ENCODE measurements around the gene PARVB. TPM values are rescaled to one million over a fixed set of nuclear protein-coding genes. Genes with fewer than 3 reads are reported as not detected.

The PARVB gene
- total RNA-seq, 2 donors from 2014 or later = 95.5 to 113 TPM

DNA sequence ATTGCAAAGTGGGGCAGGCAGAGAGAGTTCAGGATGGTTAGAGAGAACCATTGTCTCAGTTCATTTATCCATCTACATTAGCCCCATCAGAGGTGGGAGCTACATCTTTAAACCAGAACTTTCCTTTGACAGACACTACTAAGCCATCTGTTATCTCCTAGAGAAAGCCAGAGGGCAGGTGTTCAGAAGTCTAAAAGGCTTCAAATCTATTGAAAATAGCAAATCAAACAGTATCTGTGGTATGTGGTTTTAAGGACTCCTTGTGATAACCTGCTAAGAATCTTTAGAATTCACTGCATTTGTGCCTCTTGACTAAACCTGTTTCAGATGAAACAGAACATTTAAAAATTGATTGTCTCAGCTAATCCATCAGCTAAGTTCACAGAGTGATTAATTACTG is 112.7 kb downstream of the PARVB start:
- no peak for ATAC-seq
- DNase-seq = no peak
- intact Hi-C loops (cut with DNase I) = no loop called here

DNA sequence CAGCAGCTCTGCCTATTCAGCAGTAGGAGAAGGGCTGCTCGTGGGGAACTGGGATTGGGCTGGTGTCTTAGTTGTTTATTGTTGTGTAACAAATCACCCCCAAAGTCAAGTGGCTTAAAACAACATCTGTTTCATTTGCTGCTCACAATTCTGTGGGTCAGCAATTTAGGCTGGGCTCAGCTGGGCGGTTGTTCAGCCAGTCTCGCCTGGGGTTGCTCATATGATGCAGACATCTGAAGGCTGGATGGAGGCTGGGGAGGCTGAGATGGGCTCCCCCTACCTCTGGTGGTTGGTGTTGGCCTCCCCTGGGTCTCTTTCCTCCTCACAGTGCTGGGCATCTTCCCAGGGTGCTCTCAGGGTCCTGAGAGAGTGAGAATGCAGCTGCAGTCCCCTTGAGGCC is 113.3 kb downstream of the PARVB start:
- no peak for DNase-seq
- no peak for ATAC-seq
- intact Hi-C loops (cut with DNase I) = no loop called here

DNA sequence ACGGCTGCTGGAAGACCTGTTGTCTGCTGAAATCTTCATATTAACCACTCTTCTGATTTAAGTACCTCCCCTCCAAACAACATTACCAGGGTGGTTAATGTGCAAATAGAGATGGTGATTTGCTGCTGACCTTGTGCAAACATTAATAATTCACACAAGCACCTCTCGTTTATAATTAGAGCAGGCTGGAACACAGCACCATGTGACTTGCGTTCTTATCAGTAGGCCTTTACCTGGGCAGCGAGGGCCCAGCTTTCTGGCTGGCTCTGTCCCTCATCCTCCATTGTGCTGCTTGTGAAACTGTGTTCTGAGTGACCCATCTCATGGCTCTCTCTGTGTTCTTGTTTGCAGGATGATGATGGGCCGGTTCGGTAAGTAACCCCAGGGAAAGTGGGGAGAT is 115.7 kb downstream of the PARVB start:
- no peak for DNase-seq
- ATAC-seq = no peak
- intact Hi-C loops (cut with DNase I) = no loop called here

DNA sequence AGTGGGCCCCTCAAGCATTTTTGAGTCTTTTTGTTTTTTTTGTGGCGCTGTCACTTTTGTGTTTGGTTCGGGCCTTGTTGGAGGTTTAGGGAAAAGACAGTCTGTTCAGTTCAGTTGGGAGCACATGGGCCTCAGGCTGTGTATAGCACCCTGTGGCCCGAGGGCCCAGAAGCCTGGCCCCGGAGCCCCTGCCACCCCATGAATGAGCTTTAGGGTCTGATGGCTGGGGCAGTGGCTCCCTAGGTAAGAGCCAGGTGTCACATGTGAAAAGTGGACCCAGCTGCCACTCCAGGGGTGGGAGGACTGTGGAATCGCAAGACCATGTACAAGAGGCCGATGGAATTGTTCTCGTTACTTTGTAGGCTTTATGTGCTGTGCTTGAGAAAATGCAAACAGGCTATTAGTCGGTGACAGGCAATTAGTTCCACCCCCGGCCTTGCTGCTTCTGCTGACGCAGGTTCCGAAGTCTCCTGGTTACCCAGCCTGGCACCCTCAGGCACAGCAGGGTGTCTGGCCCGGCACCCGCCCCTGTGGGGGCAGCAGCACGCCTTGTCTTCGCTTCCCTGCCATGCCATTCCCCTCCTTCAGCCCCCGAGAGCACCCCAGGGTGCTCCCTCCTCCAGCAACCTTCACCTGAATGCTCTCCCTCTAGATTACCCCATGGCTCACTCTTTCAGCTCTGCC is 118.5 kb downstream of the PARVB start:
- DNase-seq = no peak
- intact Hi-C loops (cut with DNase I) = no loop called here
- no peak for ATAC-seq

DNA sequence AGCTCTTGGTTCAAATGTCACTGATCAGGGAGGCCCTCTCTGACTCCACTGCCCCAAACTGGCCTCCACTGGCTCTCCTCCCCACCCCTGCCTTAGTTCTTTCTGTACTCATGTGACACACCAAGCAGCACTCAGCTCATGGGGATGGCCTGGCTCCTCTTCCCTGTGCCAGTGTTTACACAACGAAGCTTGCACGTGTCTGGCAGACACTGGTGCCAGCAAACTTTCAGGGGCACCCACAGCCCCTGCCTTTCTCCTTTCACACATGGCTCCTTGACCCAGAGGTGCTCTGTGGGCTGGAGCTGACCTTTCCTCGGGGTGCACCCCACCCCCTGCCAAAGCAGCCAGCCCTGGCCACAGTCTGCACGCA is 119.0 kb downstream of the PARVB start:
- ATAC-seq = no peak
- DNase-seq = no peak
- intact Hi-C loops (cut with DNase I) = no loop called here

DNA sequence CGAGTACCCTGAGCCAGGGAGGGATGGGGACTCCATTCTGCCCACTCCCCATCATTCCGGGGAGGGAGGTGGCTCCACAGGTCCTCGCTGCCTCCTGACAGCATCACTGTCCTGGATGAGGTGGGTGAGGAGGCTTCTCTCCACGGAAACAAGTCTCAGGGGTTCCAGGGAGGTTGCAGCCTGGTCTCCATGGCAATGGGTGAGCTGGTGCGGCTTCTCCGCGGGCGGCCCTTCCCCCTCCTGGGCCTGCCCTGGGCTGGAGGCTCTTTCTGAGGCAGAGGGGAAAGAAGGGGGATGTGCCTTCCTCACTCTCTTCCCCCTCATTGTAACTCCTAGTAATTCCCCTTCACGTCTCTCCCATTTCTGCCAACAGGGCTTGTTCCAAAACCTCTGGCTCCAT is 119.5 kb downstream of the PARVB start:
- intact Hi-C loops (cut with DNase I) = no loop called here
- DNase-seq (no peak), ATAC-seq (no peak)

DNA sequence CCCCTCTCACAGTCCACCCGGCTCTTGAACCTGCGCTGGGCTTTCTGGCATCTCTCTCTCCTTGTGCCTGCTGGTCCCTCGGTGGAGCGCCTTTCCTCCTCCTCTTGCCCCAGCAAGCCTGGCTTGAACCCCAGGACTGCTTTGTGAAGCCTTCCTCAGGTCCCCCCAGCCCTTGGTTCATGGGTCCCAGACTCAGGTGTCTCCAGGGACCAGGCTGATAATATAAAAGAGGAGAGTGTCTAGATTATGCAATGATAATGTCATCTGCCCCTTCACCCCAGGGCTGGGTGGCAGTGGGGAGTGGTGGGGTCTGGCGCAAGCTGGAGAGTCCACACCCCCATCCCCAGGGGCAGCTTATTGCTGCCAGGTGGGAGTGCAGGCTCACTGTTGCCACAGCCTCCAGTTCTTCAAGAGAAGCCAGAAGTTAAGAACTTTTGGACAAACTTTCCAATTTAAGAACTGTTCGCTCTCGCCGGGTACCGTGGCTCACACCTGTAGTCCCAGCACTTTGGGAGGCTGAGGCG is 120.0 kb downstream of the PARVB start:
- DNase-seq (no peak), ATAC-seq (no peak)
- intact Hi-C loops (cut with DNase I) = no loop called here

DNA sequence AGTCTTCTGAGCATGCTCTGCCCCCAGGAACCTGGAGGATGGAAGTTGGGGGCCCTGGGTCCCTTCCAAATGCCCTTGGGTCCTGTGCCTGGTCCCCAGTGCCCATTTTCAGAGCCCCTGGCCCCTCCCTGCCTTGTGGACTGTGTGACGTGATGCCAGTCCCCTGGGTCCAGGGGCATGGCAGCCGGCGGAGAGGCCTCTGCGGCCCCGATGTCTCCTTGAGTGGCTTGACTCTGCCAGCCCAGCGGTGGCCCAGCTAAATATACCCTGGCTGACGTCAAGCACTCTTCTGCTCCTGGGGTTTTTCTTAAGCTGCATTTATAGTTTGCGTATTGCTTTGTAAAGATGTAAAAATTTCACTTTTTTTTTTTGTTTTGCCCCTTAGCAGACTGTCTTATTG is 121.4 kb downstream of the PARVB start:
- DNase-seq (peak; percentile 45), ATAC-seq (peak; percentile 65 to 82)
- intact Hi-C loops (cut with DNase I) = no loop called here

DNA sequence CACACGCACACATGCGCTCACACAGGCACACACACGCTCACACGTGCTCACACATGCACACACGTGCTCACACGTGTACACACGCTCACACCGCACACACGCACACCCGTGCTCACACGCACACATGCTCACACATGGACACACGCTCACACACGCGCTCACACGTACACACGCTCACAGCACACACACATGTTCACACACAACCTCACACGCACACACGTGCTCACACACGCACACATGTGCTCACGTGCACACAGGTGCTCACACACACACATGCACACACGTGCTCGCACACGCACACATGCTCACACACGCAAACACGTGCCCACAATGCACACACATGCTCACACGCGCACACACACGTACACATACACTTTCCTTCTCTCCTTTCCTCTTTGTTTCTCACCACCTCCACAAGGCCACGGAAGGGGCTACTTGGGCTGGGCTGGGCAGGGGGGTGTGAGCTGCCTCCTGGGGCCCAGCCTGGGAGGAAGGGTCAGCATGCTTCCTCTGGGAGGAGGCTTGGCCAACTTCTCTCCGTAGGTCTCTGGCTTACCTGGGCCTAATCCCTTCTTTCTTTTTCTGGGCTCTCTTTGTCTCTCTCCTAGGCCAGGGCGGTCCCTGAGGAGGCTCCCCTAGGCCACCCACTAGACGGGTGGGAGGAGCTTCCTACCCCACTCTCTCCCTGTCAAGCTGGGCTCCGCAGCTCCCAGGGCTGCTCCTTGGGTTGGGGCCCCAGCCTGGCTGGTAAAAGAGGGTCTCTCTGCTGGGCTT is 122.2 kb downstream of the PARVB start:
- ATAC-seq (no peak), DNase-seq (no peak)
- intact Hi-C loops (cut with DNase I) = no loop called here

DNA sequence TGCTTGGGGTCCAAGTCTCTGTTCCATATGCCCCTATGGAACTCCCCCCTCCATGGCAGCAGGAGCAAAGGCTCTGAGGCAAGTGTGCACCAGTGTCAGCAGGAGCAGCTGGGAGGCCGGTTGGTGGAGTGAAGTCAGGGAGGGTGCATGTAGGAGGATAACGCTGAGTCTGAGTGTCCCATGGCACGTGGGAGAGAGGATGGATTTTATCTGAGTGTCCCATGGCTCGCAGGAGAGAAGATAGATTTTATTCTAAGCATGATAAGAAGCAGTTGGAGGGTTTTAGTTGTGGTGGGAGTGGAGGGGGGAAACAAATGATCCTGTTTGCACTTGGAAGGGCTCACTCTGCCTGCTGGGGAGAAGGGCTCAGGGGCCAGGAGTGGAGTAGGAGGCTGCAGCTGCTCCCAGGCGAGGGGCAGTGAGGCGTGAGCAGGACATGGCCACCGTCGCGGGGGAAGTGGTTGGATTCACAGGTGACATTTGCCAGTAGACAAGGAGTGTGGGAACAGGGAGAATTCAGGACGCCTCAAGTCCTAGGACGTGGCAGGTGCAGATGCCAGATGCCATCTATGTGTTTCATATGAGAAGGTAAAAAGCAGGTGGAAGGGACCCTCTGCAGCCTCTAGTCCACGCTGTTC is 123.0 kb downstream of the PARVB start:
- ATAC-seq (no peak), DNase-seq (no peak)
- intact Hi-C loops (cut with DNase I) = no loop called here

DNA sequence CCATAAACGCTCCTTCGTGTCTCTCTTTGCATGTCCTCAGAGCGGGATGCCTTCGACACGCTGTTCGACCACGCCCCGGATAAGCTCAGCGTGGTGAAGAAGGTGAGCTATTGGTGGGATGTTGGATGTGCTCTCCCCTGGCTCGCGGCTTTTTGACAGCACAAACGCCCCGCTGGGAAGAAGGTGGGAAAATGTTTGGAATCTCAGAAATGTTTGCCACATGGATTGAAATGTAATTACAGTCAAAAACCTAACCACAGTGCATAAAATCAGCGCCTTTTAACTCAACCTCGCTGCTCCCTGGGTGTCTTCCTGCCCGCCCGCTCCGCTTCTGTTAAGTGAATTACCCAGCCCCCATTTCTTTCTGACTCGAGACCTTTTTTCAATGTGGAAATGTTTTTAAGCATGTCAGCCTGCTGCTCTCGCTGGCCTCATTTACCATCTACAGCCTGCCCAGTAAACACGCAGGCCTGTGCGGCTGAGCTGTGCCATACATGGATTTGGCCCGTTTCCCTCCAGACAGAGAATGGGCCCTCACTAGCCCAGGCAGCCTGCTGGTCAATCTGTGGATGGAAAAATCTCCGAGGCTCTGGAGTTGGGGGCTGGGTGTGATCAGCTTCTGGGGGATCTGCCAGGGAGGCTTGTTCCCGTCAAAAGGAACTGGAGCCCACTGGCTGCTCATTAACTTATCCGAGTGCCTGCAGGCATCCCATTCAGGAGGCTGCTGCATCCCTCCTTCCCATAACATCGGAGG is 123.9 kb downstream of the PARVB start:
- DNase-seq (no peak), ATAC-seq (no peak)
- intact Hi-C loops (cut with DNase I) = no loop called here

DNA sequence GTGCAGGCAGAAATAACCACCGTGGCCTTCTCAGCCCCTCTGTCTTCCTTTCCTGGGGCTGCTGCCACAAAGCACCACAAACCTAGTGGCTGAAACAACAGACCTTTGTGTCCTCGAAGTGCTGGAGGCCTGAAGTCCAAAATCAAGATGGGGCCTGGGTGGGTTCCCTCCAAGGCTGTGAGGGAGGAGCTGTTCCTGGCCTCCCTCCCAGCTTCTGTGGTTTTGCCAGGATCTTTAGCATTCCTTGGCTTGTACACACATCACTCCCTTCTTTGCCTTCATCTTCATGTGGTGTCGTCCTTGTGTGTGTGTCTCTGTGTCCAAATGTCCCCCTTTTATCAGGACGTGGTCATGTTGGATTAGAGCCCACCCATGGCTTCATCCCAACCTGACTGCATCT is 127.6 kb downstream of the PARVB start:
- intact Hi-C loops (cut with DNase I) = no loop called here
- DNase-seq (no peak), ATAC-seq (peak in 1 of 2 donors; percentile 49)

DNA sequence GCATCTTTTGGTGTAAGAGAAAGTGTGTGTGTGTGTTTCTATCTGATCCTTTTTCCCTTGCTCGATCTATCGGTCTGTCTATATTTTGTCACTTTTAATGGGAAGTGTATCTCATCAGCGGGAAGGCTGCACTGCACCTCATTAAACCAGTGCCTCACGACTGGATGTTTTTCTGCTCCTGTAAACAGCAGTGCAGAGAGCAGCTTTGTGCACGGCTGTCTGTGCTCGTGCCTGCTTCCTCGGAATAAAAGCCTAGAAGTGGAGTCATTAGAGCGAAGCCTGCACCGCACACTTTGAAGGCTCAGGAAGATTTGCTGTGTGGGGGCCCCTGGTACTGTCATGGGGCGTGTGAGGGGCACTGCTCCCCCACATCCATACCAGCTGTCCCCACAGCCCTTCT is 129.6 kb downstream of the PARVB start:
- intact Hi-C loops (cut with DNase I) = no loop called here
- DNase-seq (no peak), ATAC-seq (no peak)

DNA sequence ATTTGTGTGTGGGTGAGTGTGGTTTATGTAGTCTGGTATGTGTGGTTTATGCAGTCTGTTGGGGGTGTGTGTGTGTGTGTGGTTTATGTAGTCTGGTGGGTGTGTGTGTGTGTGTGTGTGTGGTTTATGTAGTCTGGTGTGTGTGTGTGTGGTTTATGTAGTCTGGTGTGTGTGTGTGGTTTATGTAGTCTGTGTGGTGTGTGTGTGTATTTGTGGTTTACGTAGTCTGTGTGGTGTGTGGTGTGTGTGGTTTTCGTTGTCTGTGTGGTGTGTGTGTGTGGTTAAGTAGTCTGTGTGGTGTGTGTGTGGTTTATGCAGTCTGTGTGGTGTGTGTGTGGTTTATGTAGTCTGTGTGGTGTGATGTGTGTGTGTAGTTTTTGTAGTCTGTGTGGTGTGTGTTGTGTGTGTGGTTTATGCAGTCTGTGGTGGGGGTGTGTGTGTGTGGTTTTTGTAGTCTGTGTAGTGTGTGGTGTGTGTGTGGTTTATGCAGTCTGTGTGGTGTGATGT is 130.4 kb downstream of the PARVB start:
- ATAC-seq = no peak
- DNase-seq = no peak
- intact Hi-C loops (cut with DNase I) = no loop called here

DNA sequence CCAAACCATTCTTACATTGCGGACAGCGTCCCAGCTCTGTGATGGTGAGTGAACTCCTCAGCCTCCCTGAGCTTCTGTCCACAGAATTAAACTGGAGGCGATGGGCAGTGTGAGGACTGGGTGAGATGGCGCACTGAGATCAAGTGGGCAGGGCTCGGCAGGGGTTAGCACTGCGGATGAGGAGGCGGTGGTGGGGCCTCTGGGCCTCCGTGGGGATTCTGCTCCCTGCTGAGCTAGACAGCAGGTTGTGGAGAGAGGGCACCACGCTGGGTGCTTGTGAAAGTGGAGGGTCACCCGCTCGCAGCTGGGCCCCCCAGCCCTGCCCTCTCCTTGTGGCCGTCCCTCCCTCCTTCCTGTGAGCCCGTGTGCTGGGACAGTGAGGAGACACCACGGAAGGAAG is 131.0 kb downstream of the PARVB start:
- intact Hi-C loops (cut with DNase I) = no loop called here
- DNase-seq (no peak), ATAC-seq (no peak)

DNA sequence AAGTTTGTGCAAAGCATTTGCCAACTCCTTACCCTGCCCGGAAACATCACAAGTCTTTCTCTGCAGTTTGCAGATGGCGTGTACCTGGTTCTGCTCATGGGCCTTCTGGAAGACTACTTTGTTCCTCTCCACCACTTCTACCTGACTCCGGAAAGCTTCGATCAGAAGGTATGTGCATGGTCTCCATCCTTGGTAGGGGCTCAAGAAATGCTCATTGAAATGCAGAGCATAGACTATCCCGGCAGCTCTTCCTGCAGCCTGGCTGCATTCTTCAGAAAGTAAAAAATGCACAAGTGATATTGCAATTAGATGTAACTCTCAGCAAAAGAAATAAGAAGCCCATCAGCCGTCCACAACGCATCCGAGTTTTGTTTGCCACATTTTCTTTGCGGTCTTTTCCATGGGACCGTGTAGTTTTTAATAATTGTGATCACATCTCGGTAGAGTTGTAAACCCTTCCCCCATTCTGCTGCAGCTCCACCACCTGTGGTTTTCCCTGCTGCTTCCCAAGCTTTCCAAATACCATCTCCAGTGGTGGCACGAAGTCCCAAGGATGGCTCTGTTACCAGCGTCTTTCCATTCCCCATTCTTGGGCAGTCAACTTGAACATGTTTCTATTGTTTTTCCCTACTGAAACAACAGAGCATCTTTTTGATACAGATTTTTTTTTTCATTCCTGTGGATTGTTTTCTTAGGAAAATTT is 134.0 kb downstream of the PARVB start:
- intact Hi-C loops (cut with DNase I) = no loop called here
- ATAC-seq = no peak

DNA sequence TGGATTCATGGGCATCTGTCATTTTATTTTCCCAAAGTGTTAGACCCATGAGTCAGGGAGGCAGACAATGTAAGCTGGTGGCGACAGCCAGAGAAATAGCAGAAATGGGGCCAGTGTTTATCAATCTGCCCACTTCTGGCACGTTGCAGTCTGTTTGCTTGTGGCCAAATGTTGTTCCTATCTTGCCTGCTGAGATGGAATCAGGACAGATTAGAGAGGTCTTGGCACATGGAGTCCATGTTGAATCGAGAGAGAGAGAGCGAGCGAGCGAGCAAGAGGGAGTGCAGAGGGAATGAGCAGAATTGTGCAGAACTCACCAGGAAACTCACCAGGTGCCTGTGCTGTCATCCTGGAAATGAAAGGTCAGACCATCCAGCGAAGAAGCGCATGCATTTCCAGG is 134.7 kb downstream of the PARVB start:
- DNase-seq (no peak), ATAC-seq (peak in 1 of 2 donors; percentile 39)
- intact Hi-C loops (cut with DNase I) = no loop called here

More for the DNA sequence above, 134.0 kb downstream of the PARVB start:
- DNase-seq = no peak

DNA sequence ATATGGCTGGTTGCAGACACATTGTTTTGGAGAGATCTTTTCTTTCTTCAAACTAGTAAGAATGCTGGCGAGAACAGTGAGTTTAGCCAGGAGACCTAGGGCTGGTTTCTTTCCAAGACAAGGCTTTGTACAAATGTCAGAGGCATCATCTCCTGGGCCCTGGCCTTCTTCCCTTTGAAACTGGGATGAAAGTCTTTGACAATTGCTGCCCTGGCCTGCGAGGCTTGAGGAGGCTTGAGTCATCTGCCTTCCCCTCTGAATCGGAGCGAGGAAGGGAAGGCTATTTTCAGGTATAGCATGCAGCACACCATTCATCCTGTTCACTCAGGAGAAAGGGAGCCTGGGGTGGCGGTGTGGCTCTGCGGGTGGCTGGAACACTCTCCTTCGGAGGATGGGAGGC is 135.1 kb downstream of the PARVB start:
- DNase-seq (no peak), ATAC-seq (no peak)
- intact Hi-C loops (cut with DNase I) = no loop called here

DNA sequence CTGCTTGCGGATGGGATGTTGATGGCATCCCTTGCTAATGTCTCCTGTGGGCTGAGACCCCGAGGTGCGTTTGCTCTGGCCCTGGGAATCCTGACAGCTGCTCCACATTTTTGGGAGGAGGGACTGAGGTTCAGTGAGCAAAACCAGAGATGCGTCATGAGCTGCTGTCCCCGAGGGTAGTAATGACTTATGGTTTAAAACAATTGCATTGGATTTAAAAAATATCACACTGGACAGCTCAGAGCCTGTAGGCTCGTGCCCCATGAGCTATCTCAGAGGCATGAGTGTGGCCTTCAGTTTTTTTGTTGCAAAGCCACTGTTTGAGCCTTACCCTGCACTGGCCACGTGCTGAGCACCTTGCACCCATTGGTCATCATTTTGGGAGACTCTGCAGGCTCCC is 135.7 kb downstream of the PARVB start:
- DNase-seq = no peak

More for the DNA sequence above, 135.7 kb downstream of the PARVB start:
- ATAC-seq = no peak
- intact Hi-C loops (cut with DNase I) = no loop called here
